ENCODE results near the gene SH2D4B.

- TF ChIP-seq POLR2A (IDR thresholded peaks at IDR 0.05) (no peak), POLR2AphosphoS5 (IDR thresholded peaks at IDR 0.05) (no peak), EP300 (IDR thresholded peaks at IDR 0.05) (no peak)
- TF ChIP-seq, protein P1, sequence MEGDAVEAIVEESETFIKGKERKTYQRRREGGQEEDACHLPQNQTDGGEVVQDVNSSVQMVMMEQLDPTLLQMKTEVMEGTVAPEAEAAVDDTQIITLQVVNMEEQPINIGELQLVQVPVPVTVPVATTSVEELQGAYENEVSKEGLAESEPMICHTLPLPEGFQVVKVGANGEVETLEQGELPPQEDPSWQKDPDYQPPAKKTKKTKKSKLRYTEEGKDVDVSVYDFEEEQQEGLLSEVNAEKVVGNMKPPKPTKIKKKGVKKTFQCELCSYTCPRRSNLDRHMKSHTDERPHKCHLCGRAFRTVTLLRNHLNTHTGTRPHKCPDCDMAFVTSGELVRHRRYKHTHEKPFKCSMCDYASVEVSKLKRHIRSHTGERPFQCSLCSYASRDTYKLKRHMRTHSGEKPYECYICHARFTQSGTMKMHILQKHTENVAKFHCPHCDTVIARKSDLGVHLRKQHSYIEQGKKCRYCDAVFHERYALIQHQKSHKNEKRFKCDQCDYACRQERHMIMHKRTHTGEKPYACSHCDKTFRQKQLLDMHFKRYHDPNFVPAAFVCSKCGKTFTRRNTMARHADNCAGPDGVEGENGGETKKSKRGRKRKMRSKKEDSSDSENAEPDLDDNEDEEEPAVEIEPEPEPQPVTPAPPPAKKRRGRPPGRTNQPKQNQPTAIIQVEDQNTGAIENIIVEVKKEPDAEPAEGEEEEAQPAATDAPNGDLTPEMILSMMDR (IDR thresholded peaks at IDR 0.05) = no peak
Observed at GRCh38 chr10:80532571-80532970, 5.1 kb upstream of the SH2D4B start.
